HG03060 (cell line): Measurements from ENCODE around the gene RNF169.
A peak's percentile ranks its signal among the peaks of the same experiment; 100 is the strongest.

ENCODE experiments used
- ATAC-seq: cut with Tn5 transposase; IDR thresholded peaks from one replicate; pipeline ENCODE4 v1.9.1; 2021; ENCODE audit warnings: low read depth, moderate number of reproducible peaks; ENCODE audit not compliant: unreplicated experiment

The RNF169 gene, protein sequence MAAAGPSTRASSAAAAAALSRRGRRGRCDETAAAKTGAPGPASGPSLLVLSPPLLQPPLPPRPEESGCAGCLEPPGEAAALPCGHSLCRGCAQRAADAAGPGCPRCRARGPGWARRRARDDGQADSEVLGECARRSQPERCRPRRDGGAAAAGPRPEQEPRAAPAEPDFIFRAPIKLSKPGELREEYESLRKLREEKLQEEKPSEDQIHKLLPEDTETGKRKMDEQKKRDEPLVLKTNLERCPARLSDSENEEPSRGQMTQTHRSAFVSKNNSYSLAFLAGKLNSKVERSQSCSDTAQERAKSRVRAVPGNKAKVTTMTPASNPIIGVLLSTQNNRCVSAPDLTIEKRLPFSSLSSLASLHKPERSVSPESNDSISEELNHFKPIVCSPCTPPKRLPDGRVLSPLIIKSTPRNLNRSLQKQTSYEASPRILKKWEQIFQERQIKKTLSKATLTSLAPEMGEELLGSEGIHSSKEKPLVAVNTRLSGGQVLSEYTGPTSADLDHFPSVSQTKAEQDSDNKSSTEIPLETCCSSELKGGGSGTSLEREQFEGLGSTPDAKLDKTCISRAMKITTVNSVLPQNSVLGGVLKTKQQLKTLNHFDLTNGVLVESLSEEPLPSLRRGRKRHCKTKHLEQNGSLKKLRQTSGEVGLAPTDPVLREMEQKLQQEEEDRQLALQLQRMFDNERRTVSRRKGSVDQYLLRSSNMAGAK

DNA sequence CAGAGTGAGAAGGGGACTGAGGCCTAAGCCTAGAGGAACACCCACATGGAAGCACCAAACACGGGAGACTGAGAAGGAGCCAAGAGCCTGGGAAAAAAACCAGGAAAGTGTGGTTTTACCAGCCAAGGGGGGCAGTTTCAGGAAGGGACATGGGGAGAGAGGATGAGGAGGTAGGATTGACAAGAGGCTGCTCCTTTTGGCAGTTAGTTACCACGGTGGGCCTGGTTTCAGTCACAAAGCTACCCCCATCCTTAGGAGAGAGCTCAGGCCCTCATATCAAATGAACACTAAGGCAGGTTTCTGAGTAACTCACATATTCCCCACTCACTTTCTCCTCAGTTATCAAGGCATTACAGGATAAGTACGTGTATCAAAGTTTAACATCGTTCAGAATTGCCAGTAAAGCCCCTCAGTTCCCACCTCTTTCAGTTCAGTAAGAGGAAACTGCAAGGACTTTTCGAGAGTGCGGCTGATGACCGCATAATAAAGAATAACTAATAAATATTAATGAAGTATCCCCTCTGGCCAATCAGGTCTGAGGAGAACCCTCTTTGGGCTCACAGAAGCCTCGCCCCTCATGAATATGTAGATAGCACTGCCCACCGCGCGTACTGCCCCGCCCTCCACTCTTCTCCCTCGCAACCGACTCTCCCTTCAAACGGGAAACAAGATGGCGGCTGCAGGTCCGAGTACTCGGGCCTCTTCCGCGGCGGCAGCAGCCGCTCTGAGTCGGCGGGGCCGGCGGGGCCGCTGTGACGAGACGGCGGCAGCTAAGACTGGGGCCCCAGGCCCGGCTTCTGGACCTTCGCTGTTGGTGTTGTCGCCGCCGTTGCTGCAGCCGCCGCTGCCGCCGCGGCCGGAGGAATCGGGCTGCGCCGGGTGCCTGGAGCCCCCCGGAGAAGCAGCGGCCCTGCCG is at the start of gene RNF169:
RNF169 (plus strand) TSS at position 639 of the 916 bp plus-strand sequence; CDS start at position 671, 32 bp downstream.
- peak; percentile 94 for ATAC-seq

DNA sequence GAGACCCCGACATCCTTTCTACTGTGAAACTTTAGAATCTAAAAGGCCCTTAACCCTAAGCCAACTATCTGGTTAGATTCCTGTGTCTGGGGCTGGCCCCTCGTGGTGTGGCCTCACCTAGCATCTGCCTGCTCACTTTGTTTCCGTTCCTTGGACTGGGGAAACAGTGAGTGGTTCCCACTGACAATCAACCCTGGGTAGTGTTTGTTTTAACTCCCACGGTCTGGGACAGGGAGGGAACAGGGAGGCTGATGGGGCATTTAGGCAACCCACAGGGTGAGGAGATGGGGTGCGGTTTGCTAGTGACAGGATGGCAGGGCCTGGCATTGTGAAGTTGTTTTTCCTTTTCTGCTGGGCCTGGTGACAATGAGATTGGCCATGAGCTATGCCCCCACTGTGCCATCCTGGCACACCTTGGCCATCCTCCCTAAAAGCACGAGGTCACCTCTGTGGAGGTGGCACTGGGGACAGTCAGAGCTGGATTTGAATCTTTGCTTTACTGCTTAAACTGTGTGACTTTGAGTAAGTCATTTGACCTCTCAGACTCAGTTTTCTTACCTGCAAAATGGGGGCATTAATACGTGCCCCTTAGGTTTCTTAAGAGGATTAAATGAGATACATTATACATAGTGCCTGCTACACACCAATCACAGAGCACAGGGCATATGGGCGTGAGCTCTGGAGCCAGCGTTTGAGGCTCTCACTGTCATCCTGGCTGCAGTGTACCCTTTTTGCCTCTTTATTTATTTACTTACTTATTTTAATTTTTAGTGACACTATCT is 48.8 kb upstream of the RNF169 start:
- ATAC-seq = no peak

DNA sequence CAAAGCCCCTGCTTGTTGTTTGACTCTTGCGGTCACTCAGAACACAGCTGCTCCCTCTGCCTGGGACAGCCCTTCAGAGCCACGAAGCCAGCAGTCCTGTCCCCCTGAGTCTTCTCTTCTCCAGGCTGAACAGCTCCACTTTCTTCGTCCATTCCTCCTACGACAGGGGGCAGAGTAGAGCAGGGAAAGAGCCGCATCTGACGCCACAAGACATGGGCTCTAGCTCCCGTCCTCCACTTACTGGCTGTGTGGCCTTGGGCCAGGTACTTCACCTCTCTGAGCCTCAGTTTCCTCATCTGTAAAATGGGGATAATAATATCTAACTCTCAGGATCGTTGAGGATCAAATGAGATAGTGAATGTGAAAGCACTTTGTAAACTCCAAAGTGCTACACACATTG is 47.3 kb upstream of the RNF169 start:
- no peak for ATAC-seq

DNA sequence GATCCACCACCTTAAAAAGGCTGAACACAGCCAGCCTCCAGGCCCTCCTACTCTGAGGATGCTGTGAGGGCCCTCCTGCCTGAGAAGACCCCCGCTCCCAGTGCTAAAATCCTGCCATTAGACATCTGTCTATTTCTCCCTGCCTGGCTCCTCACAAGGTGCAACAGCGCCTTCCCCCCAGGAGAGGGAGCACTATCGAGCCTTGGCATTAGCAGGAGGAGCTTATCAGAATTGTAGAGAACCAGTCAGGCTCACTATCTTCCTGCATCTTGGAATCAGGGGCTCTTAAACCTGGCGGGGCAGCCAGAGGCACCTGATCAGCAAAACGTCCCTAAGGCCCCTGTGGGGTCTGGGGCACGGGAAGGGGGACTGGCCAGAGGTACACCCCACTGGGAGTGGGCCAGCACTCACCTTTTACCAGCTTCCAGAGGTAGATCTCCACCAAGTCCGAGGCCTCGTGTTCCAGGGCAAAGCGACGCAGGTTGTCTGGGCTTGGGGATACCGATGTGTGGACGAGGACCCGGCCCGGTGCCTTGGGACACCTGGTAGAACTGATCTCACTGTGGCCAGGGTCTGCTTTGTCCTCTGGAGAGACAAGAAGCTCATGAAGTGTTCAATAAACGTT is 46.2 kb upstream of the RNF169 start:
- no peak for ATAC-seq

DNA sequence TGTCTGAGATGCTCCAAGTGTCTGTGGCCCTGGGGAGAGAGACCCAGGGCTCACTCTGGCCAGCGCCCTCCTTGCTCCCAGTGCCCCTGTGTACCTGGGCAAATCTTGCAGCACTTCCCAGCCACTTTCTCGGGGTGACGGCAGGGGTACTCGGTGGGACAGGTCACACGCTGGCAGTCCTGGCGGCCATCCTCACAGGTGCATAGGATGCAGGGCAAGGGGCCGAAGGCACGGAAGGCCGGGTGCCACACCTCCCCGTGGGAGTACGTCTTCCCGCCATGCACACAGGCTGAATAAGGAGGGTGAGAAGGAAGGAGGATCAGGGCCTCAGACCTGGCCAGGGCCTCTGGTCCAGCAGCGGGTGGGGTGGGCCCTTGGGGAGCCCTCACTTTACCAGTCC is 45.4 kb upstream of the RNF169 start:
- no peak for ATAC-seq

DNA sequence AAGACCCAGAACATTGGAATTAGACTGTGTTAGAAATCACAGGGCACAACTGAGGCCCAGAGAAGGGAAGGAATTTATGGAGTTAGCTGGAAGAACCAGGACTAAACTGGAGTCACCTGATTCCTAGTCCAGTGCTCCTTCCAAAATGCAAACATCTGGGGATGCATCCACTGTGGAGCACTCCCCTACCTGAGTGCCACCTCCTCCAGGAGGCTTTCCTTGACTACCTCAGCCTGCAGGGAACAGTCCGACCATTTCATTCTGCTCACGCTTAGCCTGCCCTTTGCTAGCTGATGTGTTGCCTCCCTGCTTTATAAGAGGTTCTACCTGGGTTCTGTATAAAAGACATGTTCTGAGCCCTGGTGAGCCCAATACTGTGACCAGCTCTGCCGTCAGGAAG is 41.5 kb upstream of the RNF169 start:
- ATAC-seq = no peak

DNA sequence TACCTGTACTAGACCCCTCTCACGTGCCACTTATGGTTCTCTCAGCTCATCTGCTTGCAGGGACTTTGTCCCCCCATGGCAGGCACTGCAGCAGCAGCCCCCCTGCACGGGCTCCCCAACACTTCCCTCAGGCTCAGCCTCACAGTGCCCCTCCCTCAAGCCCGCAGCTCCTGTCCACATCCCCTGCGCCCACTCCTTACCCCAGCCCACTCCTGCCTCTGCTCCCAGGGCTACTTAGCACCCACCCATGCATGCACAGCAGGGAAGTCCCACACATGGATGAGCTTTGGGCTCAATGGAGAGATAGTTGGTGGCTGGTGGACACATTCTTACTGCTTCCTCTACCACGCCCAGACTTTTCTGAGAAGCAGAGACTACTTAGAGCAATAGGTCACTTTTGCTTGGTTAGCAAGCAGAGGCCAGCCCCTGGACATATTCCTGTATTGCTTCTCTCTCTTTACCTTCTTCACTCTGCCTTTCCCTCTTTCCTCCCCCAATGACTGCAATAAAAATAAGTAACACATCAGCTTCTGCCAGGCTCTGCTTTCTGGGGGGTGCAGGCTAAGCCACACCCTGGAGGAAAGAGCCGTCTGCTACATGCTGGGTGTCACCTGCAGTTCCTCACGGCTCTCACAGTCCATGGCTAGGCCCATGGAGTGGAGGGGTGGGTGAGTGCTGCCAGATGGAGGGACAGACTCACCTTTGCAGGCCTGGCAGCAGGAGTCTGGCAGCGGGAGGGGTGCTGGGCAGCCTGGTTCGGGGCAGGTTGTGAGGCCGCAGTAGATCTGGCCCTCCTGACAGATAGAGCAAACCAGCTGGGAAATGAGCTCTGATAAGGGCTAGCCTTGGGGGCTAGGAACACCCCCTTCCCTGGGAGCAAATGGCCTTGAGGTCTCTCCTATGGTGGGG is 40.8 kb upstream of the RNF169 start:
- no peak for ATAC-seq

DNA sequence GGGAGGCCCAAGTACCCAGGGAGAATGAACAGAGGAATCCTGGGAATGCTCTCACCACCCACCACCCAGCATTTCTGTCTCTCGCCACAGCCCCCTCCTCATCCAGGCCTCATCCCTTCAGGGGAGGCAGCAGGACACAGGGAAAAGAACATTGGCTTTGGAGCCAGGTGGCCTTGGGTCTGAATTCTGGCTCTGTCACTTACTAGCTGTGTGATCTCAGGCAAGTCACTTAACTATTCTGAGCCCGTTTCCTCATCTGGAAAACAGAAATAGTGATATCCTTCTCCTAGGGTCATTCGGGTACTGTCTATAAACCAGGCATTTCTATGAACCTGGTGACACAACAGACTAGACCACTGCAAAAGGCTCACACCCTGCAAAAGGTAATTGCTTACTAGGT is 39.5 kb upstream of the RNF169 start:
- no peak for ATAC-seq

DNA sequence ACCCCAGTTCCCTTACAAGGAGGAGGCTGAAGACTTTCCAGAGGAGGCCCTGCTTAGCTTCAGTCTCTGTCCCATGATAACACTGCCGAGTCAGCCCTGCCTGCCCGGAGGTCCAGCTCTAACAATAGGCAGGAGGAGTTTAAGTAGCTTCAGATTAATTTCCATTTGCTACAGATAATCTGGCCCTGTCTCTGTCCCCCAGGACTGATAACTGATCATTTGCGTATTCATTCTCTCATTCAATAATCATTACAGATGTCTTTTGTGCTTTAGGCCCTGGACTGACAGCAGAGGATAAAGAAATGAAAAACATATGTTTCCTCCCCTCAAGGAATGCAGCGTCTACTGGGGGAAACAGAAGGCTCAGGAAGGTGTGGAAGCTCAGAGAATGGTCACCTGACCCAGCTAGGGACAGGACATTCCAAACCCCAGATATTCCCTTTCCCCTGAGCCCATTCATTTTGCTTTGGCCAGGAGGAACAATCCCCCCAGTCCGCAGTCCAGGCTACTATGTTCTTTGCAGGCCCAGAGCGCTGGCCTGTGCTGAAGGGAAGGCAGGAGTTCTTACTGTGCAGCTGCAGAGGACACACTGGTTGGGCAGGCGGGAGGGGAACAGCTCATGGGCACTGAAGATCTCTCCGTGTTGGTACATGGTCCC is 38.2 kb upstream of the RNF169 start:
- ATAC-seq = no peak

DNA sequence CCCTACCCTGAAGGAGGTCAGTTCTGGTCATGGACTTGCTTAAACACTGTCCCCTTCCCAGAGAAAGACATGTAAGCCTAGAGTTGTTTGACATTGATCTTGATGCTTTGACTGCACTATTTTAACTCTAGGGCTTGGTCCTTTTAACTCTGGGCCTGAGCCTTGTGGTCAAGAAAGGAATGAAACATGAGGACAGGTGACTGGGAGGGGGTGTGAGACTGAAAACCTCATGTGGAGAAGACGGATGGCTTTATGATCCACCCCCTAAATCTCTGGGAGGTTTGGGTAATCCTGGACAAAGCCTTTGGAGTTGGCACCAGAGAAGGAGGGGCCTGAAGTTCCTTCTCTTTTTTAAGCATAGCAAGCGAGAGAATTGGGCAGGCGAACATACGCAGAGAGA is 35.0 kb upstream of the RNF169 start:
- no peak for ATAC-seq

DNA sequence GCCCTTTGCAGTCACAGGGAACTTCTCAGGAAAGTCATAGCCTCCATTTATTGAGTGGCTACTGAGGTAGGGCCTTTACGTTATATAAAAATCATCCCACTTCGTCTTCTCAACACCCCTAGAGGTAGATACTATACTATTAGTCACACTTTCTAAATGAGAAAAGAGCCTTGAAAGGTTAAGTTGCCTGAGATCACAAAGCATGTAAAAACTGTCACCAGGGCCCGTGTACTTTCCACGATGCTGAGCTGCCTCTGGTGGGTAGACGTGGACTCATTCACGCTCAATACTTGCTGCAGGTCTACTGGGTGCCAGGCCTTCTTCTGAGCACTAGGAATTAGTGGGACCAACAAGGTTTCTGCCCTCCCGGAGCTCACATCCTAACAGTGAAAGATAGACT is 33.7 kb upstream of the RNF169 start:
- no peak for ATAC-seq

DNA sequence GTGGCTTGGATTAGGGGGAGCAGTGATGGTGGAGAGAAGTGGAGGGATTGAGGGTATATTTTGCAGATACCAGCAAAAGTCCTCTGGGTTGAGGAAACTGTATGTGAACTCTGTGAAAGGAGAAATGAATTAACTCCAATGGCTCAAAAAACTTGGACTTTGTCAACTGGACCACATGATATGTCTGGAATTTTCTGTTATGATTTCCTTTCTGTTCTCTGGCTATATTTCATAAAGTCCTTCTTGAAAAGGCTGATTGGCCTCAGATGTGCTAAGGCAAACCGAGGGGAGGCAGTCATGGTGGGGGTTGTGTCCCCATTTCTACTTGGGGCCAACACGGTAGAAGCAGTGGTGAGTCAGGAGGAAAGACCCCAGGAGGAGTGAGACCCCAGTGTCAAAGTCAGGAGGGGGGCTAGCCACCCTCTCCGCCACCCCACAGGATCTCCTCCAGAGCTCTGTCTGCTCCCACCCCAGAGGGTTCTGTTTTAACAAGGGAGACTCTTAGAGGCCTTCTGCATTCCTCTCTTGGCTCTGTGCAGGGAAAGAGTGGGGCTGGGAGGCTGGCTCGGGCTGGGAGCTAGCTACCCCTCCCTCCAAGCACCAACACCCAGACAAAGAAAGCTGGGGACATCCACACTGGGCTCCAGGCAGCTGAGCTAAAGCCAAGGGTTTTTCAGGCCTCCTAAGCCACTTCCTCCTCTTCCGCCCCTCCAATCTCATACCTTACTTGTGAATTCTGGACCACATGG is 31.3 kb upstream of the RNF169 start:
- no peak for ATAC-seq

DNA sequence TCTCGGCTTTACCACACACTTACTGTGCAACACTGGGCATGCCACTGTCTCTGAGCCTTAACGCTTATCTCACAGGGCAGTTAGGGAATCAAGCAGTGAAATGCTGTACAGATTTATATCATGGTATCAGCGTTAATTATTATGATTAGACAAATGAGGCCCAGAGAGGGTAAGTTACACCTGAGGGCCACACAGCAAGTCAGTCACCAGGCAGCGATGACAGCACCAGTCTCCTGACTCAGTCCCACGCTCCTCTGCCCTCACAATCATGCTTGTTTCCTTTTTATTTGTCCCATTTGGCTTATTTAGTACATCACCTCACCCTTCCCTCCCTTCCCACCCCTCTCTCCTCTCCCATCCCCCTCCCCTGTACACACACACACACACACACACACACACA is 29.6 kb upstream of the RNF169 start:
- ATAC-seq = no peak

DNA sequence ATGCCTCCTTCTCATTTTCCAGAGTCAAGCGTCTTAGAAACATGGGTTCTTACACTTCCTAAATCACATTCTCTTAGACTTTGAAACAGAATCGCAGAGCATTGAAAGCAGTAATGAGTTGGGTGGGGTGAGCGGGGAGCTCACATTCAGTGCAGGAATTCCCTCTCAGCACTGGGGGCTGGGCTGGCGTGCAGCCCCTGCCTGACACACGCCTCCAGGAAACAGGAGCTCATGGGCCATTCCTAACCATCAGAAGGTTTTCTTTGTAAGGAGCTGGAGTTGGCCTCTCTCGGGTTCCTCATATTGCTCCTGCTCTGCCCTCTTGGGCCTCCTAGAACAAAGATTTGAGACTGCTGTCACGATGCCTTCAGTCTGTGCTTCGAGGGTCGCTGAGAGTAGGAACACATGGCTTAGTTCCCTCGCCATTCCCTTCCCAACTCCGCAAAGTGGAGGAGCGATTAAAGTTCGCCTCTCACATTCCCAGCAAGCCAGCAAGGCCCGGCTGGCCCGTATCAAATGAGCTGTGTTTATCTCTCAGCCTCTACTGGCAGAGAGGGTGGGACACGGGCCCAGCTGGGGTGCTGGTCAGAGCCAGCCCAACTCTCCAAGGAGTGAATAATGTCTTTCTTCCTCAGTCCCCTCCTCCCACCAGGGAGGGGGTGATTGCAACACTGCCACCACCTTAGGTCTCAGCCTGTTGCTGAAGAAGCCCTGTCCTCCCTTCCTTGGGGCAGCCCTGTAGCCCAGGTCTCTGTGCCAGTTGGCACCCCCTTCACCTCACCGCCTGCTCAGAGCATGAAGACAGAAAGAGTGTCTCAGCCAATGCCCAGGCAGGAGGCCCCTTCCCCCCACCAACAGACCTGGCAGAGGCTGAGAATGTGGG is 27.8 kb upstream of the RNF169 start:
- no peak for ATAC-seq

DNA sequence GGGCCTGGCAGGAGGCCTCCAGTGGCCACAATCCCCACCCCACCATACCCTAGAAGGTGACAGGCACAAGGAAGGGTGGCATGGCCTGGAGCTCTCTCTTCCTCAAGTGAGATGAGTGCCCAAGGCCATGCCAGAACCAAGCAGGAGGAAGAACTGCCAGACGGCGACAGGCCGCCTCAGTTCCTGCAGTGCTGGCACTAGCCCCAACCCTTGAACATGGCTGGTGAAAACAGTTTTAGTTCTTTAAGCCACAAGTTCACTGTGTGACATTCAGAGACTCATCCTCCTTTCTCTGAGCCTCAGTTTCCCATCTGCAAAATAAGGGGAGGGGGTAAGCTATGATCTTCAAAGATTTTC is 27.2 kb upstream of the RNF169 start:
- ATAC-seq = no peak

DNA sequence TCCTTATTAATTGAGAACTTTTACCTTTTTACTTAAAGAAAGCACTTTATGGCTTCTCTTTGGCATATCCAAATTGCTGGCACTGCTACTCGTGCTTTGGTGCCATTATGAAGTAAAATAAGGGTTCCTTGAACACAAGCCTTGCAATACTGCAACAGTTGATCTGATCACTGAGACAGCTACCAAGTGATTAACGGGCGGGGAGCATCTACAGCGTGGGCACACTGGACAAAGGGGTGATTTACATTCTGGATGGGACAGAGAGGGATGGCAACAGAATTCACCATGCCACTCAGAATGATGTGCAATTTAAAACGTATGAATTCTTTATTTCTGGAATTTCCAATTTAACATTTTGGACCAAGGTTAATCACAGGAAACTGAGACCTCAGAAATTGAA is 25.1 kb upstream of the RNF169 start:
- ATAC-seq = no peak

DNA sequence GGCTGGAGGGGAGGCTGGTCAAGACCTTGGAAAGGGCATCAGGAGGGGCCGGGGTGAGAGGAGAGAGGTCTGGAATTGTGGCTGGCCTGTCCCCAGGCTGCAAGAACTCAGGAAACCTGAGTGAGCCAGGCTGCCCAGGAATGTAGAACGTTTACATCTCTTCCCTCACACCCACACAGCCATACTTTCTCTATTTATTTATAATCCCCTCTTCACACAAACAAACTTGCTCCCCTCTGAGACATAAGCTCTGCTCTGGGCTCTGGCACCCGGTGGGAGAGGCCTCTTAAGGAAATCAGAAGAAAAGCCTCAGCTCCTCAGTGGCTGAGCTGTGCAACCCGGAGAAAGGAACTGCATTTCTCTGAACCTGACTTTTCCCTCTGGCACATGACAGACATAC is 22.9 kb upstream of the RNF169 start:
- no peak for ATAC-seq
